ENCODE data around the gene HIP1R. TPM values are rescaled to one million over a fixed set of nuclear protein-coding genes. Genes with fewer than 3 reads are reported as not detected.
A peak's percentile ranks its signal among the peaks of the same experiment; 100 is the strongest.

The HIP1R gene
- total RNA-seq, 1 donor from 2014 or later = 28.2 TPM

DNA sequence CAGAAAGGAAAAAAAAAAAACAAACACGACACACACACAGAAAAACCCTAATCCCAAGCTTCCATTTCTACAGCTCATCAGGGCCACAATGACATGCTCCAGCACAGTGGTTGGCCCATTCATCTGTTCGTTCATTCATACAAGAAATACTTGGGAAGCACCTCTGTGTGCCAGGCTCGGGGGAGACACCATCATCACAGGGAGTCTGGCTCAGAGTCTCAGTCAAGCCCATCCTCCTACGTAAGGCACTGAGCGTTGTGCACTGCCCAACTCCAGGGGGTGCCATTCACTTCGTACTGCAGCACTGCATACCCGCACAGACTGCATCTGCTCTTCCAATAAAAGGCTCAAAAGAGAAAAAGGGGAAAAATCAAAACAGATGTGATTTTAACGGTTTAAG, 45.4 kb downstream of the HIP1R start:
- no peak for DNase-seq
- Histone ChIP-seq H3K36me3 (no peaks in the 10 kb centered on the region), H3K4me1 (peaks cover 89% of the 10 kb centered on the region), H3K4me3 (no peak overlapping the region), H3K9me3 (no peaks in the 10 kb centered on the region), H3K27ac (peak overlapping the region; percentile 38), H3K27me3 (ENCODE audit: low read depth) (no peaks in the 10 kb centered on the region)
- intact Hi-C loops (cut with DNase I) = no loop called here
- ATAC-seq = peak; percentile 58 to 62
- TF ChIP-seq, protein P1, sequence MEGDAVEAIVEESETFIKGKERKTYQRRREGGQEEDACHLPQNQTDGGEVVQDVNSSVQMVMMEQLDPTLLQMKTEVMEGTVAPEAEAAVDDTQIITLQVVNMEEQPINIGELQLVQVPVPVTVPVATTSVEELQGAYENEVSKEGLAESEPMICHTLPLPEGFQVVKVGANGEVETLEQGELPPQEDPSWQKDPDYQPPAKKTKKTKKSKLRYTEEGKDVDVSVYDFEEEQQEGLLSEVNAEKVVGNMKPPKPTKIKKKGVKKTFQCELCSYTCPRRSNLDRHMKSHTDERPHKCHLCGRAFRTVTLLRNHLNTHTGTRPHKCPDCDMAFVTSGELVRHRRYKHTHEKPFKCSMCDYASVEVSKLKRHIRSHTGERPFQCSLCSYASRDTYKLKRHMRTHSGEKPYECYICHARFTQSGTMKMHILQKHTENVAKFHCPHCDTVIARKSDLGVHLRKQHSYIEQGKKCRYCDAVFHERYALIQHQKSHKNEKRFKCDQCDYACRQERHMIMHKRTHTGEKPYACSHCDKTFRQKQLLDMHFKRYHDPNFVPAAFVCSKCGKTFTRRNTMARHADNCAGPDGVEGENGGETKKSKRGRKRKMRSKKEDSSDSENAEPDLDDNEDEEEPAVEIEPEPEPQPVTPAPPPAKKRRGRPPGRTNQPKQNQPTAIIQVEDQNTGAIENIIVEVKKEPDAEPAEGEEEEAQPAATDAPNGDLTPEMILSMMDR (IDR thresholded peaks at IDR 0.05) = peak; percentile 37

DNA sequence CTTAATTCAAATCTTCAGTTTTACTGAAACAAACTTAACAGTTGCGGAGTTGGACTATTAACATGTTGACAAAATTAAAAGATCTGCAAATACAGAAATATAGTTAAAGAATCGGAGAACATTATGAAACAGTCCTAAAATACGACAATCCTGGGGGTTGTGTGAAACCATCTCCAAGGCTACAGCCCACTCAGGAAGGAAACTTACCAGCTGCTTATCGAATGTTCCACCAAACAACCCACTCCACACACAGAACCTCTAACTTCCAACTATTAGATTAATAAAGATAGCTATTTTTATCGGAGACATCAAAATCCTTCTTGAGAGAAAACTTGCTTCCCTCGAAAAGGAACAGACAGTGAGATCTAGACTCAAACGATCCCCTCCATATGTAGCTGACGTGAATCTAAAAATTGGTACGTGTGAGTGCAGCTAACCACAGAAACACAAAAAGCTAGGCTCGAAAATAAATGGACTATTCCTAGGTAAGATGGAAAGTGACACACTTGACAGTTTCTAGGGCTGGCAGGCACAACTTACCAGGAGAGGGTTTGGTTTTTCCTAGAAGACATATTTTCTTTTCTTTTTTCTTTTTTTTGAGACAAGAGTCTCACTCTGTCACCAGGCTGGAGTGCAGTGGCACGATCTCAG, 47.8 kb downstream of the HIP1R start:
- DNase-seq (no peak), ATAC-seq (no peak)
- Histone ChIP-seq H3K27me3 (ENCODE audit: low read depth) (no peaks in the 10 kb centered on the region), H3K9me3 (no peaks in the 10 kb centered on the region), H3K4me1 (peaks cover 89% of the 10 kb centered on the region), H3K27ac (peak overlapping the region; percentile 47), H3K36me3 (no peaks in the 10 kb centered on the region), H3K4me3 (no peak overlapping the region)
- intact Hi-C loops (cut with DNase I) = no loop called here
- TF ChIP-seq, protein P1 (IDR thresholded peaks at IDR 0.05) = no peak

DNA sequence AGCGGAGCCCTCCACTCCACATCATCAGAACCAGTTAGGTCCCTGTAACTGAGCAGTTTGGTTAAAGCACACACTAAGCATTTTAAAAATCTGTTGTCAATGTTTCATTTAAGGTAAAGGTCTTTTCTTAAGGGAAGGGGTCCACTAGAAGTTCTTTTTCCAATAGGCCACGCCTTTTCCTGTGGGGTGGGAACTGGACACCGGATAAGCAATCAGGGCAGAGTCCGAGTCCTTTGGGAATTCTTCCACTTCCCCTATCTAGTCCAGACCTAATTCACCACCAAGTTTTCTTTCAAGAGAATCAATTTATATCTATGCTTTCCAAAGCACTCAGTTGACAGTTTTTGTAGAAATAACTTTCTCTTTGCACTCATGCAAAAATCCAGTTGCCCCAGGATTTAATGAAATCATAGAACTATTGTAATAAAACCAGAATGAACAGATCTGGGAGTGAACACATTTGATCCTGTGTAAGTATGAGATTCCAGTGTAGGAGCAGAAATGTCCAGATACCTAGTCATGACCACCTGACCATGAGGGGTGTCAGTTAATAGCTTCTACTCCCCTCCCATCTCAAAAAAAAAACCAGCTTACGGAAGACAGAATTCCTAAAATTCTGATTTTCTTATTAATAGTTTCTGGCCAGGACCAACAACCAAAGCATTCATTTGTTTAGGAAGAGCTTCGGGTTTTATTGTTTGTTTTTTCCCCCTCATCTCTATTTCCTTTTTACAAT, 49.0 kb downstream of the HIP1R start:
- intact Hi-C loops (cut with DNase I) = no loop called here
- H3K27ac ChIP-seq = peak overlapping the region; percentile 47
- DNase-seq (no peak), ATAC-seq (no peak)
- TF ChIP-seq, protein P1 (IDR thresholded peaks at IDR 0.05) = no peak
- H3K4me1 ChIP-seq = peaks cover 89% of the 10 kb centered on the region
- H3K9me3 ChIP-seq = no peaks in the 10 kb centered on the region
- H3K36me3 ChIP-seq = no peaks in the 10 kb centered on the region
- H3K27me3 ChIP-seq (ENCODE audit: low read depth) = no peaks in the 10 kb centered on the region
- no peak overlapping the region for H3K4me3 ChIP-seq

DNA sequence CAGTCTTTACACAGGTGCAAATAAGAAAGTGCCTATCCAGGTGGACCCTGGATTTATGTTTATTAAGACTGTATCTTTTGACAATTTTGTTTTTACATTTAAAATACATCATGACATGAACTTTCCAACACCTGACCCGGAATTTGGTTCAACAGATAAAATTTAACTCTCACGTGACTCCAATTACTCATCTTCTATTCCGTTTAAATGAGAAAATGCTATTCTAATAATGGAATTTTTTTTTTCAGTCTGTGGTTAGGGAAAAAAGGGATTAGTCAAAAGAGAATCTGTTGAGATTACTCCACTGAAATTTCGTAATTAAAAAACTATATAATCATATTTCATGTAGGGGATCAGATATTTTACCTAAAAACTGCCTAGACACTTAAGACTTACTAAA, 49.6 kb downstream of the HIP1R start:
- H3K27ac ChIP-seq = peak overlapping the region; percentile 47
- H3K4me3 ChIP-seq = no peak overlapping the region
- H3K9me3 ChIP-seq = no peaks in the 10 kb centered on the region
- TF ChIP-seq, protein P1 (IDR thresholded peaks at IDR 0.05) = no peak
- no peaks in the 10 kb centered on the region for H3K27me3 ChIP-seq (ENCODE audit: low read depth)
- DNase-seq (no peak), ATAC-seq (no peak)
- peaks cover 89% of the 10 kb centered on the region for H3K4me1 ChIP-seq
- intact Hi-C loops (cut with DNase I) = no loop called here
- H3K36me3 ChIP-seq = no peaks in the 10 kb centered on the region

DNA sequence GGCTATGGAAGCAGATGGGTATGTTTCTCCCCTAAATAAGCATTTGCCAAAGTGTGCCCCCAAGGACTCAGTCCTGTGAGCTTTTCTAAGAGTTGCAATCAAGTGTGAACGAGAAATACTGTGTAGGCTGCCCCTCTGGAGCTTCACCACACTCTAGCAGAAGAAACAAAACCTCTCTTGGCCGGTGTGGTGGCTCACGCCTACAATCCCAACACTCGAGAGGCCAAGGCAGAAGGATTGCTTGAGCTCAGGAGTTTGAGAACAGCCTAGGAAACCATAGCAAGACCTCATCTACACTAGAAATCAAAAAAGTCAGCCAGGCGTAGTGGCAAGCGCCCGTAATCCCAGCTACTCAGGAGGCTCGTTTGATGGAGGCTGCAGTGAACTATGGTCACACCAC, 50.9 kb downstream of the HIP1R start:
- ATAC-seq (no peak), DNase-seq (no peak)
- H3K4me1 ChIP-seq = peaks cover 90% of the 10 kb centered on the region
- H3K9me3 ChIP-seq = no peaks in the 10 kb centered on the region
- no peak overlapping the region for H3K27ac ChIP-seq
- intact Hi-C loops (cut with DNase I) = no loop called here
- TF ChIP-seq, protein P1 (IDR thresholded peaks at IDR 0.05) = no peak
- H3K4me3 ChIP-seq = no peak overlapping the region
- H3K27me3 ChIP-seq (ENCODE audit: low read depth) = no peaks in the 10 kb centered on the region
- no peaks in the 10 kb centered on the region for H3K36me3 ChIP-seq

All from lower lobe of right lung (tissue), 2 donors.